SK-N-SH treated with all-trans-retinoic acid at 6 μM for 48 hours (cell line): ENCODE measurements around the gene GLRA1.

Experiments used
- ATAC-seq: fragments of 200-7000 bp; cut with Tn5 transposase; 3 replicates; pipeline ENCODE4 v1.9.1; 2020; ENCODE audit warnings: mild to moderate bottlenecking, moderate library complexity
- BACH2 ChIP-seq: fragments of 250-450 bp; sonication (Bioruptor Pico); IDR thresholded peaks from 2 replicates; pipeline ENCODE4 v1.9.0; 2021; ENCODE audit warnings: mild to moderate bottlenecking, borderline replicate concordance
- CSDC2 ChIP-seq: fragments of 250-450 bp; sonication (Bioruptor Pico); IDR thresholded peaks from 2 replicates; pipeline ENCODE4 v1.5.0; 2020; ENCODE audit warnings: mild to moderate bottlenecking, moderate library complexity
- ESRRG ChIP-seq: fragments of 250-450 bp; sonication (Bioruptor Pico); IDR thresholded peaks from 2 replicates; pipeline ENCODE4 v1.6.1; 2021; ENCODE audit warnings: mild to moderate bottlenecking
- OSR1 ChIP-seq: fragments of 250-450 bp; sonication (Bioruptor Pico); IDR thresholded peaks from 2 replicates; pipeline ENCODE4 v1.8.0; 2022; ENCODE audit warnings: moderate library complexity, mild to moderate bottlenecking, inconsistent platforms
- RARB ChIP-seq: fragments of 250-450 bp; sonication (Bioruptor Pico); IDR thresholded peaks from 2 replicates; pipeline ENCODE4 v1.8.0; 2021; ENCODE audit warnings: mild to moderate bottlenecking, moderate library complexity
- TCF4 ChIP-seq: fragments of 250-450 bp; sonication (Bioruptor Pico); IDR thresholded peaks from 2 replicates; pipeline ENCODE4 v1.8.0; 2021; ENCODE audit warnings: mild to moderate bottlenecking, moderate library complexity, borderline replicate concordance
- TOX ChIP-seq: fragments of 250-450 bp; sonication (Bioruptor Pico); IDR thresholded peaks from 2 replicates; pipeline ENCODE4 v1.8.0; 2021; ENCODE audit warnings: mild to moderate bottlenecking, moderate library complexity, borderline replicate concordance
- ZC3H10 ChIP-seq: fragments of 250-450 bp; sonication (Bioruptor Pico); IDR thresholded peaks from 2 replicates; pipeline ENCODE4 v1.5.1; 2021; ENCODE audit warnings: mild to moderate bottlenecking, moderate library complexity
- ZFP3 ChIP-seq: fragments of 250-450 bp; sonication (Bioruptor Pico); IDR thresholded peaks from 2 replicates; pipeline ENCODE4 v1.5.0; 2020; ENCODE audit warnings: mild to moderate bottlenecking, moderate library complexity
- ZNF565 ChIP-seq: fragments of 450-650 bp; formaldehyde crosslinking; conservative IDR thresholded peaks from 2 replicates; pipeline ENCODE4 v1.5.0; 2020; ENCODE audit warnings: low read depth, mild to moderate bottlenecking, moderate library complexity
- ZNF70 ChIP-seq: fragments of 450-650 bp; formaldehyde crosslinking; IDR thresholded peaks from 2 replicates; pipeline ENCODE4 v1.5.0; 2020; ENCODE audit warnings: mild to moderate bottlenecking, moderate library complexity
- TF ChIP-seq, protein P1 (sequence below): fragments of 250-450 bp; sonication (Bioruptor Pico); IDR thresholded peaks from 2 replicates; pipeline ENCODE4 v1.5.0; 2020; ENCODE audit warnings: mild to moderate bottlenecking, moderate library complexity
- TF ChIP-seq, protein P2 (sequence below): fragments of 250-450 bp; sonication (Bioruptor Pico); IDR thresholded peaks from 2 replicates; pipeline ENCODE4 v1.5.1; 2021; ENCODE audit warnings: mild to moderate bottlenecking, moderate library complexity
- TF ChIP-seq, protein P3 (sequence below): fragments of 250-450 bp; sonication (Bioruptor Pico); IDR thresholded peaks from 2 replicates; pipeline ENCODE4 v1.5.1; 2020; ENCODE audit warnings: low read depth, mild to moderate bottlenecking, moderate library complexity
- TF ChIP-seq, protein P4 (sequence below): fragments of 250-450 bp; sonication (Bioruptor Pico); IDR thresholded peaks from 2 replicates; pipeline ENCODE4 v1.8.0; 2021; ENCODE audit warnings: low read depth, mild to moderate bottlenecking, moderate library complexity, borderline replicate concordance

GLRA1 gene

DNA sequence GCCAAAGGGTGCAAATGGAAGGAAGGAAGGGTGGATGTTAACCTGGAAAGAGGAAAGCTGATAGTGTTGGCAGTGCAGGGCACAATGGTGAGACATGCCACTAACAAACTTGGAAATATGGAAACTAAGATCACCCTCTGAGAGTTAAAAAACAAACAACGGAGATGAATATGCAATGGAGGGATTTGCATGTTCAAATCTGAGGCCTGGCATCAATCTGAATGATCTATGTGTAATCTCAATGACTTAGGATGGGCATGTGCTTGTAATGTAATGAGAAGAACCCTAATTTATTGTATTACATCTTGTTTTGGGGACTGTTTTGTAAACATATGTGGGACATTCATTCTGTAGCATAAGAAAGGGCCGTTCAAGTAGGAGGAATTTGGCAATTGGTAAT is 54.4 kb downstream of the GLRA1 start:
- no peak for TF ChIP-seq TOX (CRISPR knock-in tag)
- TF ChIP-seq, protein P1, sequence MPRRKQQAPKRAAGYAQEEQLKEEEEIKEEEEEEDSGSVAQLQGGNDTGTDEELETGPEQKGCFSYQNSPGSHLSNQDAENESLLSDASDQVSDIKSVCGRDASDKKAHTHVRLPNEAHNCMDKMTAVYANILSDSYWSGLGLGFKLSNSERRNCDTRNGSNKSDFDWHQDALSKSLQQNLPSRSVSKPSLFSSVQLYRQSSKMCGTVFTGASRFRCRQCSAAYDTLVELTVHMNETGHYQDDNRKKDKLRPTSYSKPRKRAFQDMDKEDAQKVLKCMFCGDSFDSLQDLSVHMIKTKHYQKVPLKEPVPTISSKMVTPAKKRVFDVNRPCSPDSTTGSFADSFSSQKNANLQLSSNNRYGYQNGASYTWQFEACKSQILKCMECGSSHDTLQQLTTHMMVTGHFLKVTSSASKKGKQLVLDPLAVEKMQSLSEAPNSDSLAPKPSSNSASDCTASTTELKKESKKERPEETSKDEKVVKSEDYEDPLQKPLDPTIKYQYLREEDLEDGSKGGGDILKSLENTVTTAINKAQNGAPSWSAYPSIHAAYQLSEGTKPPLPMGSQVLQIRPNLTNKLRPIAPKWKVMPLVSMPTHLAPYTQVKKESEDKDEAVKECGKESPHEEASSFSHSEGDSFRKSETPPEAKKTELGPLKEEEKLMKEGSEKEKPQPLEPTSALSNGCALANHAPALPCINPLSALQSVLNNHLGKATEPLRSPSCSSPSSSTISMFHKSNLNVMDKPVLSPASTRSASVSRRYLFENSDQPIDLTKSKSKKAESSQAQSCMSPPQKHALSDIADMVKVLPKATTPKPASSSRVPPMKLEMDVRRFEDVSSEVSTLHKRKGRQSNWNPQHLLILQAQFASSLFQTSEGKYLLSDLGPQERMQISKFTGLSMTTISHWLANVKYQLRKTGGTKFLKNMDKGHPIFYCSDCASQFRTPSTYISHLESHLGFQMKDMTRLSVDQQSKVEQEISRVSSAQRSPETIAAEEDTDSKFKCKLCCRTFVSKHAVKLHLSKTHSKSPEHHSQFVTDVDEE, result no peak

DNA sequence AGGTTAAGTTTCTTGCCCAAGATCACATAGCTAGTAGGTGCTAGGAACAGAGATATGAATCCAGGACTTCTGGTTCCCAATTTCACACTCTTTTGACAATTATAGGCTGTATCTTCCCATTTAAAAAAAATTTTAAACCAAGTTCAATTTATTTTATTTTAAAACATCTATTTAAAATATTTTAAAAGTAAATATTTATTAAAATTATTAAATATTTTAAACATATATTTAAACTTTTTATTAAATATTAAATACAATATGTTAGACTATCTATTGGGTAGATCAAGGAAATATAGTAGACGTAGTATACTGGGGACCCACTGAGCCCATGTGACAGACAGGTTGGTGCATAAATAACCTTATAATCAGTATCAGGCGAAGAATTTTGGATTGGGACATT is 54.8 kb downstream of the GLRA1 start:
- TF ChIP-seq ZNF70 (CRISPR knock-in tag) (no peak), ZC3H10 (CRISPR knock-in tag) (no peak), CSDC2 (CRISPR knock-in tag) (no peak)
- TF ChIP-seq, protein P2, sequence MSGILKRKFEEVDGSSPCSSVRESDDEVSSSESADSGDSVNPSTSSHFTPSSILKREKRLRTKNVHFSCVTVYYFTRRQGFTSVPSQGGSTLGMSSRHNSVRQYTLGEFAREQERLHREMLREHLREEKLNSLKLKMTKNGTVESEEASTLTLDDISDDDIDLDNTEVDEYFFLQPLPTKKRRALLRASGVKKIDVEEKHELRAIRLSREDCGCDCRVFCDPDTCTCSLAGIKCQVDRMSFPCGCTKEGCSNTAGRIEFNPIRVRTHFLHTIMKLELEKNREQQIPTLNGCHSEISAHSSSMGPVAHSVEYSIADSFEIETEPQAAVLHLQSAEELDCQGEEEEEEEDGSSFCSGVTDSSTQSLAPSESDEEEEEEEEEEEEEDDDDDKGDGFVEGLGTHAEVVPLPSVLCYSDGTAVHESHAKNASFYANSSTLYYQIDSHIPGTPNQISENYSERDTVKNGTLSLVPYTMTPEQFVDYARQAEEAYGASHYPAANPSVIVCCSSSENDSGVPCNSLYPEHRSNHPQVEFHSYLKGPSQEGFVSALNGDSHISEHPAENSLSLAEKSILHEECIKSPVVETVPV (CRISPR knock-in tag), result no peak
- TF ChIP-seq, protein P3, sequence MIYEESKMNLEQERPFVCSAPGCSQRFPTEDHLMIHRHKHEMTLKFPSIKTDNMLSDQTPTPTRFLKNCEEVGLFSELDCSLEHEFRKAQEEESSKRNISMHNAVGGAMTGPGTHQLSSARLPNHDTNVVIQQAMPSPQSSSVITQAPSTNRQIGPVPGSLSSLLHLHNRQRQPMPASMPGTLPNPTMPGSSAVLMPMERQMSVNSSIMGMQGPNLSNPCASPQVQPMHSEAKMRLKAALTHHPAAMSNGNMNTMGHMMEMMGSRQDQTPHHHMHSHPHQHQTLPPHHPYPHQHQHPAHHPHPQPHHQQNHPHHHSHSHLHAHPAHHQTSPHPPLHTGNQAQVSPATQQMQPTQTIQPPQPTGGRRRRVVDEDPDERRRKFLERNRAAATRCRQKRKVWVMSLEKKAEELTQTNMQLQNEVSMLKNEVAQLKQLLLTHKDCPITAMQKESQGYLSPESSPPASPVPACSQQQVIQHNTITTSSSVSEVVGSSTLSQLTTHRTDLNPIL (CRISPR knock-in tag), result no peak
- TF ChIP-seq, all 23 proteins: peak for 0
- no peak for ATAC-seq

More for the DNA sequence above, 54.4 kb downstream of the GLRA1 start:
- ATAC-seq, result no peak

DNA sequence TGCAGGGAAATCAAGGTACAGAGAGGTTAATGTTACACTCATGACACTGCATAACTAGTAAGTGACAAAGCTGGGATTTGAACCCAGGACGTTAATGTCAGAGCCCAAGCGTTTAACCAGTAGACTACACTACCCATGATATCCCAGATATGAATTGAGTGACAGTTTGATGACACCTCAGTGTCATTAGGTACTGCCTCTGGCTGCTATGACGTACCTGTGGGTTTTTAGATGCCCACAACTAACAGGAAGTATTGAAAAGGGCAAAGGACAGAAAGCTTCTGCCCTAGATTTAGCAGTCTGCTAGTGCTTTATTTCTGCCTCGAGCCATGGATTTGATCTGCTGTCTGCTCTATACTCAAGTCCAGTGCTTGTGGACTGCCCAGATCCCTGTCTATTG is 56.2 kb downstream of the GLRA1 start:
- no peak for ATAC-seq
- TF ChIP-seq, protein P4, sequence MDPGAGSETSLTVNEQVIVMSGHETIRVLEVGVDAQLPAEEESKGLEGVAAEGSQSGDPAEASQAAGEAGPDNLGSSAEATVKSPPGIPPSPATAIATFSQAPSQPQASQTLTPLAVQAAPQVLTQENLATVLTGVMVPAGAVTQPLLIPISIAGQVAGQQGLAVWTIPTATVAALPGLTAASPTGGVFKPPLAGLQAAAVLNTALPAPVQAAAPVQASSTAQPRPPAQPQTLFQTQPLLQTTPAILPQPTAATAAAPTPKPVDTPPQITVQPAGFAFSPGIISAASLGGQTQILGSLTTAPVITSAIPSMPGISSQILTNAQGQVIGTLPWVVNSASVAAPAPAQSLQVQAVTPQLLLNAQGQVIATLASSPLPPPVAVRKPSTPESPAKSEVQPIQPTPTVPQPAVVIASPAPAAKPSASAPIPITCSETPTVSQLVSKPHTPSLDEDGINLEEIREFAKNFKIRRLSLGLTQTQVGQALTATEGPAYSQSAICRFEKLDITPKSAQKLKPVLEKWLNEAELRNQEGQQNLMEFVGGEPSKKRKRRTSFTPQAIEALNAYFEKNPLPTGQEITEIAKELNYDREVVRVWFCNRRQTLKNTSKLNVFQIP, result no peak
- TF ChIP-seq BACH2 (CRISPR knock-in tag), result no peak
- no peak for TF ChIP-seq ZNF565 (CRISPR knock-in tag)
- TF ChIP-seq, protein P2 (CRISPR knock-in tag), result no peak
- TF ChIP-seq CSDC2 (CRISPR knock-in tag), result no peak
- TF ChIP-seq ESRRG (CRISPR knock-in tag), result no peak
- TF ChIP-seq OSR1 (CRISPR knock-in tag), result no peak
- no peak for TF ChIP-seq TOX (CRISPR knock-in tag)
- no peak for TF ChIP-seq TCF4
- TF ChIP-seq, protein P1, result no peak
- no peak for TF ChIP-seq ZFP3 (CRISPR knock-in tag)
- no peak for TF ChIP-seq ZC3H10 (CRISPR knock-in tag)
- no peak for TF ChIP-seq RARB
